Activated CD4-positive, alpha-beta T cell treated with anti-CD3 and anti-CD28 coated beads, Interleukin-2, amount 50 U/mL, for 48 hours (primary cell): ENCODE results near the gene DOK6.
"Not testable (repeated sequence)": the region's sequence is repeated elsewhere in the genome, so short reads cannot be mapped to it uniquely, and the experiment has no call there.

Experiments used
- DNase-seq, 2 experiments: peaks; one replicate each; pipeline ENCODE4 v3.0.0-alpha.2; 2020

The DOK6 gene

GRCh38 chr18:69631281-69631680 lies 230.6 kb downstream of the DOK6 start:
- no peak for DNase-seq

DNA sequence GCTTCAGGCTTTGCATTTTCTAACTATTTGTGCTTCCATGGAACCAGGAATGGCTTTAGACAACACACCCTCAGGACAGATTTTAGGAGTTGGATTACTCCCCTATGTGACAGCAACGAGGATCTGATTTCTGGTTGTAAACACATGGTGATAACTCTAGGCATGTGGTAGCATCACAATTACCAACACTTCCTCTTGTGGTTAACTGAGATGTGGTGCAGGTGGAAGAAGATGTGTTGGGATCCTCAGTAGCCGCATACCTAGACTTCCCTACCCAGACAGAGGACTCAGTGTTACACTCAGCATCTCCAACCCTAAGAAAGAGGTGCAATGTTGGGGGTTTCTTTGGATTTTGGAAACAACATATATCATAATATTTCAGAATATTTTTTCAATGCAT lies 234.8 kb downstream of the DOK6 start:
- DNase-seq = no peak

DNA sequence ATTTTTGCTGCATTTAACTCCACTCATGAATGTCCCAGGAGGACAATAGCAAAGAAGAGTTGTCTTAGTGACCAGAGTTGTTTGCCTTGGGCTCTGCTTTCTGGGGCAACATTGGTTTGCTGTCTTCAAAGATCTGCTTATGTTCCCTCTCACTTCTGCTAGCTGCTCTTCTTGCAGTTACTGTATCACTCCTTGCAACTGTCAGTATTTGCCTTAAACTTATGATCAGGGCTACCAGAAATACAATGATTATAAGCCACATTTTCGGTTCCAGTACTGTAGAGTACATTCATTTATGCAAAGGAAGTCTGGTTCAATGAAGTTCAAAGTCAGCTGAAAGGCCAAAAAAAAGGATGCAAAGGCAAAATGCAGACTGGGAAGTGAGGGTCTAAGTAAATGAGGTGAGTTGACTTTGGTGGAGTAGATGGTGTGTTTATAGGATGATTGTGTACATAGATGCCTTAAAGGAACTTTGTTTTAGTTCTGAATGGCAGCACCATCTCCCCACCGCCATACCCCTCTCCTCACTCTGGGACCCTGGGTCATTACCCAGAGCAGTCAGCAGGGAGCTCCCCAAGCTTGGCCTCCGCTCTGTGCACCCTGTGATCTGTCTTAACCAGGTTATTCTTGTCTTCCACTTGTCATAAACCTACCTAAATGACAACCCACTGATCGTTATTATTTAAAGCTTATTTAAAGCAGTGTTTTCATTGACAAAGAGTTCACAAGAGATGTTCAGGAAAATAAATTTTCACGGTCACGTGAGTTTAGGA lies 236.0 kb downstream of the DOK6 start:
- peak; percentile 4 to 18 for DNase-seq

DNA sequence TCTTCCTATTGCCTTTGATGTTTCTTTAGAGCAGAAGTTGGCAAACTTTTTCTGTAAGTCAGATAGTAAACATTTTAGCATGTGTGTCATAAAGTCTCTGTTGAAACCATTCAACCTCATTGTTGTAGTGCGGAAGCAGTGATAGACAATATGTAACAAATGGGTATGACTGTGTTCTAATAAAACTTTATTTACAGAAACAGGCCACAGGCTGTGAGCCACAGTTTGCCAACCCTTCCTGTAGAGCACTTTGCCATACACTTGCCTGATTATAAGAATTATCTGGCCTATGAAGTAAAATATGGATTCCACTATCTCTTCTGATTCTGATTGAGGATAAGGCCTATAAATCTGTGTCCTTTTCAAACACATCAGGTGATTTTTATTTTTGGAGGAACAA lies 237.4 kb downstream of the DOK6 start:
- DNase-seq = no peak

GRCh38 chr18:69647702-69648101 lies 247.0 kb downstream of the DOK6 start:
- no peak for DNase-seq

DNA sequence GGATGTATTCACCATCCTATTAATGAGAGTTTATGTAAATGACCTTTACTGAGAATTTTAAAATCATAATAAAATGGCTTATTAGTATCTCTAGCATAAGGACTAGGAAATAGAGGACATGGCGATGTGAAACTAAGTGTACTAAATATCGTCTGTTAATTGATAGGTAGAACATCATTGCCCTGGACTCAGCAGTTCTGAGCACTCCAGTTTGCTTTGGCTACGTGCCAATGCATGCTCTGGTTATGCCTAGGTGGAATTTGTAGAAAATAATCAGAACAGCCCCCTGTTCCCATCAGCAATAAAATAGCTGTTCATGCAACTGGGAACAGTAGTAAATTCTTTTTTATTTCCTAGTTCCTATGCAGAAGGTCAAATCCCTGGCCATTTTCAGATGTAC lies 247.8 kb downstream of the DOK6 start:
- DNase-seq = no peak

DNA sequence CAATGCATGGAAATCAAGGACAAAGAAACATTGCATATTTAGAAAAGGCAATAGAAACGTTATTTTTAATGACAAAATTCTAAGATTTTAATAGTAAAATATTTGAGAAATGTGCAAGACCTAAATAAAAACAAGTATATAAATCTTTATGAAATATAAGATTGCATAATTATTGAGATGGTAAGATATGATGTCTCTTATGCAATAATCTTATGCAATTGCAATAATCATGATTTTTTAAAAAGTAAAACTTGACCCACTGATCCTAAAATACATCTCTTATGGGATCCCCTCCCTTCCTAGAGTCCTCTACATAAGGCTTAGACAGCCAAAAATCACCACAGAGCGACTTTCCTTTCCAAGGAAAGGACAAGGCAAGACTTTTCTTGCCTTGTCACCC lies 249.0 kb downstream of the DOK6 start:
- DNase-seq = no peak

GRCh38 chr18:69651243-69651642 lies 250.6 kb downstream of the DOK6 start:
- no peak for DNase-seq

- no peak for DNase-seq
Observed at GRCh38 chr18:69655816-69656215, 255.1 kb downstream of the DOK6 start.

GRCh38 chr18:69658103-69658502 lies 257.4 kb downstream of the DOK6 start:
- DNase-seq = no peak

DNA sequence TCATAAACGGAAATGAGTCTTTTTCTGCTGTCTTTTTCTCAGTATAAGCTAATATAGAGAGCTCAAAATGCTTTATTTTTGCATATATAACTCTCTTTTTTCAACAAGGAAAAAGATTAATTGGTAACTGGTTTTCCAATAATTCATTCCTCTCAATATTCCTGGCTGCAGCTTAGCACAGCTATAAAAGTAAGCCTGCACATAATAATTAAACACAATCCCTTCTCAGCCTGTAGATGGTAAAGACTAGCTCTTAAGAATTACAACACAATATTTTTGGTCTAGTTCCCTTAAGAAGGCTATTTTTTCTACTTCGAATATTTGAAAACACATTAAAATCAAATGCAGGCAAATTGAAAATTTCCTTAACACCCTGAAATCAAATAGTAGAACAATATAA lies 258.0 kb downstream of the DOK6 start:
- DNase-seq = no peak

DNA sequence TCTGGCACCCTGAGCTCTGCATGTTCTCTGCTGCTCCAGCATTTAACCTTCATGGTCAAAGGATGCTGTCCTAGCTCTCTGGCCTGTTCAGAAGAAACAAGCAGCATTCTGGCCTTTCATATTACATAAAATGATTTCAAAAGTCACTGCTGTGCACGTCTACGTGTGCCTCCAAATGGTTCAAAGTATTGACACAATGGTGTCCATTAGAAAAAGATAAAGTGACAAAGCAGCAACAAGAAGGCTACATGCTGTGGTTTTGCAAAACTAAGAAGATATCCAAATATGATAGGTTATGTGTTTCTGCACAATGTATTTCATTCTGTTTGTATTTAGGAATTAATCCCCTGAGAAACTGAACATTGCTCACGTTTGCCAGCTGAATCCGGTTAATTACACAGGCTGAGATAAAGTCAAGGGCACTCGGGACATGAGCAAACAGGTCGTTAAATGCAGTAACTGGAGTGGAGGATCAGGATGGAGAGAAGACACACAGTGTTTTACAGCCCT lies 258.5 kb downstream of the DOK6 start:
- DNase-seq = no peak

DNA sequence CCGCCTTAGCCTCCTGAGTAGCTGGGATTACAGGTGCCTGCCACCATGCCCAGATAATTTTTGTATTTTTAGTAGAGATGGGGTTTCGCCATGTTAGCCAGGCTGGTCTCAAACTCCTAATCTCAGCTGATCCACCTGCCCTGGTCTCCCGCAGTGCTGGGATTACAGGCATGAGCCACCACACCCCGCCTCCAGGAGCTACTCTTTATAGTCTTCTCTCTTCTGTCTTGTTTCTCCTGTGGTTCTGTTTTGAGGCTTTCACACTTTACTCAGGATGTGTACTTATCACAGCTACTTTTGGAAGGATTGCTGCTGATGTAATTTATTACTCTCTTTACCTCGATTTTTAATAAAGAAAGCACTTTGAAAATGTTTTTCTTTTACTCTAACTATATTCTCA lies 261.4 kb downstream of the DOK6 start:
- DNase-seq = not testable (repeated sequence)

DNA sequence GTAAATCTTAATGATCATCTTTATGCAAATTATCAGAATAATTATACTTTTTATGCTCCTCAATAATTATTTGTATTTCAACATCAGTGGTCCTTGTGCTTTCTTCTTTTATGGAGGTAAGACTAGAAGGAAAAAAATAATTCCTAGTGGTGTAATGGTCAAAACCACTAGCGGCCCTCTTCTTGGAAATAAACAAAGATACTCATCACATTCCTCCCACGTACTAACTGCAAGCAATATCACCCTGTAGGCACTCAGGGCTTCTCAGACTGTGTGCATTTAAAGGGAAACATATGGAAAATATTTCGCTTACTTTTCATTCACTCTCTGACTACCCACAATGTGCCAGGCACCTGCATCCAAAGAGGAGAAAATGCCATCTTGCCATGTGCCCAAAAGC lies 263.7 kb downstream of the DOK6 start:
- DNase-seq = no peak

DNA sequence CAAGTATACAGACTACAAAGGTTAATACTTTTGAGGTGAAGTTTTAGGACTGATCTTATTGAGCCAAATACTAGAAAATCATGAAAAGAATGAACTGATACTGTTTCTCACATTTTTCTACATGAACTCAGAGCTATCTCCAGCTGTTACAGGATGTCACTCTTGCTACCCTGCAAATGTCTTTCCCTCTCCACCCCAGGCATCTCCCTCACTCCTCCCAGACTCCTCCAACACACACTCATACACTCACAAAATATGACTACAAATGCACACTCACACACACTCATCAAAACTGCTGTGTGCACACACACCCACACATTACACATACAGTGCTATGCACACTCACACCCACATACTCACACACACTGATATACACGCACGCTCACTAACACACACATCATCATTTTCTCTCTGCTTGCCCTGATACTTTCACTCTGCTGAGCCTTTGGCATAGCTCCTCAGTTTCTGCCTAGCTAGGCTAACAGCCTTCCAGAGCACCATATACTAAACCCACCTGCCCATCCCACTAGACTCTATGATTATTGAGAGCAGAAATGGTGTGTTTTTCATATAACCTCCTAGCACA lies 273.7 kb downstream of the DOK6 start:
- DNase-seq = no peak

DNA sequence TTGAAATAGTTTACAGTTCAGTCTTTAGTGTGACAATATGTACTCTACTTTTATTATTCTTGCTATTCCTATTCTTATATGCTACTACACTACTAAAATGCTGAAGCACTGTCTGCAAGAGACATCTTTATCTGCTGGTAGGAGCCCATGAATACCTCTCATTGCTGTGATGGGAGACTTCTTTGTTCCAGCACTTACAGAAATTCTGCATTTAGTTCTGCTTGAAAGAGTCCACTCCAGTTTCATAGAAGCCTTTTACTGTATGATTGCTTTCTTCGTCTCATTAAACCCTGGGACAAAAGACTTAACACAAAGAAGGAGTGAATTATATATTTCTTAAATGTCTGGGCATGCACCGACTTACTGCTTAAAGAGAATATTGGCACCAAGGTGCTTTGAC lies 274.3 kb downstream of the DOK6 start:
- no peak for DNase-seq

- no peak for DNase-seq
Observed at GRCh38 chr18:69677595-69677994, 276.9 kb downstream of the DOK6 start.

- DNase-seq = no peak
Observed at GRCh38 chr18:69680123-69680522, 279.4 kb downstream of the DOK6 start.

DNA sequence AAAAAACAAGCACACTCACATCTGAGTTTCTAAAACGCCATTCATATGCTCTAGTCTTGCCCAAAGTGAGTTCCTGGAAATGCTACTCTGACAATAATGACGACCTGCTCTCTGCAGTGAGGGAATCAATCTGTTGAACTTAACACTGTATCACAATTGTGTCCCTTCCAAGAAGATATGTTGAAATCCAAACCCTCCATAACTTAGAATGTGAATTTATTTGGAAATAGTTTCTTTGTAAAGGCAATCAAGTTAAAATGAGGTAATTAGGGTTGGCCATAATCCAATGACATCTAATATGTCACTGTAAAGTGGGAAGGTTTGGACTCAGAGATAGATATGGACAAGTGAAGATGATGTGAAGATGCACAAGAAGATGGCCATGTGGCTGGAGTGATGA lies 282.5 kb downstream of the DOK6 start:
- no peak for DNase-seq

DNA sequence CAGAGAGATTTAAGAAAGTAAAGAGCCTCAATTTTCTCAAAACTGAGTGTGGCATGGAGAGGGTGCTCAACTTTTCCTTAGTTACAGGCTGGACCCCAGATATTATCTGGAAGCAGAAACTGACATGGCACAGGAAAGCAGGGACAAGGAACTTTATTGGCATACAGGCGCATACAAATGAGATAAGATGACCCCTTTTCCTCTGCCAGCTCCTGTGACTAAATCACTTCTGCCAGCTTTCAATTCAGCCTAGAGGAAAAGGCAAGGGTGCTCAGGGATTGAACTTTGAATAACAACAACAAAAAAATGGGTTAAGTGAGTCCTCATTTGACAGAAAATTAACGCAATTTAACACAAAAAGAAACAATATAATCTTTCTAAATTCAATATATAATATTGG lies 284.1 kb downstream of the DOK6 start:
- no peak for DNase-seq

DNA sequence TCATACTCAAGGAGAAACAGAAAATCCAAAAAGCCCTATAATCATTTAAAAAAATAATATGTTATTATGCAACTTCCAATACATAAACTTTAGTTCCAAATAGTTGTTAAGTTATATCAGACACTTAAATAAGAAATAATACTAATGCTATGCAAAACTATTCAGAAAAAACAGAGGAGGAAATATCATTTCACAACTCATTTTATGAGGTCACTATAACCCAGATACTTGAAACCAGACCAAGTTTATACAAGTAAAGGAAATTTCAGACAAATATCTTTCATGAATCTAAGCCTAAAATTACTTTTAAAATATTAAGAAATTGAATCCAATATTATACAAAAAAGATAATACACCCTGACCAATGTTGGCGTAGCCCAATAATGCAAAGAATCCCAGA lies 286.2 kb downstream of the DOK6 start:
- no peak for DNase-seq

- DNase-seq = no peak
Observed at GRCh38 chr18:69689121-69689759, 288.6 kb downstream of the DOK6 start.

GRCh38 chr18:69691008-69691760 lies 290.5 kb downstream of the DOK6 start:
- no peak for DNase-seq

- DNase-seq = no peak
Observed at GRCh38 chr18:69697069-69697468, 296.4 kb downstream of the DOK6 start.
